IPS-NIHi7 (cell line): Measurements from ENCODE around the gene TBC1D16.

Experiments
- DNase-seq: peaks from one replicate; pipeline ENCODE4 v3.0.0; 2012; ENCODE audit warnings: mixed read lengths; ENCODE audit errors: extremely low spot score

The TBC1D16 gene

DNA sequence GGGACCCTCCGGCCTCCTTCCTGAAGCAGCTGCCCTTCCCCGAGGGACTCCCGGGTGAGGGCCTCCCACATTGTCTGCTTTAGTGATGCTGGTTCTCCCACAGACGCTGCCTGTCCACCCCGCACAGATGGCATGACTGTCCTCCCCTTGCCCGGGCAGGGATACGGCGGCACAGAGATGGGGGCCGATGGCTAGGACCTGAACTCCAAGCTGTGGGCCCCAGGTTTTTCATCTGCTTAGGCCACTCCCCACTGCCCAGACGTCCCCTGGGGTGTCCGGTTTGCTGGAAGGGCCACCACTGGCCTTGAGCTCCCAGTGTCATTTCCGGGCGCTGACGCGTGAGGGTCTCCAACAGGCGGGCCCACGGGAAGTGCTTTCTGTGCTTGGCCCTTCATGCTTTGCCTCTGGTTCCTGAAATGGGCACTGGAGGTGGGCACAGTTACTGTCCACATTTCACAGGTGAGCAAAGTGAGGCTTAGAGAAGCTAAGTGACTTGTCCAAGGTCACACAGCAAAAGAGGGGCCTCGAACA lies 109.0 kb downstream of the TBC1D16 start:
- DNase-seq, result no peak

DNA sequence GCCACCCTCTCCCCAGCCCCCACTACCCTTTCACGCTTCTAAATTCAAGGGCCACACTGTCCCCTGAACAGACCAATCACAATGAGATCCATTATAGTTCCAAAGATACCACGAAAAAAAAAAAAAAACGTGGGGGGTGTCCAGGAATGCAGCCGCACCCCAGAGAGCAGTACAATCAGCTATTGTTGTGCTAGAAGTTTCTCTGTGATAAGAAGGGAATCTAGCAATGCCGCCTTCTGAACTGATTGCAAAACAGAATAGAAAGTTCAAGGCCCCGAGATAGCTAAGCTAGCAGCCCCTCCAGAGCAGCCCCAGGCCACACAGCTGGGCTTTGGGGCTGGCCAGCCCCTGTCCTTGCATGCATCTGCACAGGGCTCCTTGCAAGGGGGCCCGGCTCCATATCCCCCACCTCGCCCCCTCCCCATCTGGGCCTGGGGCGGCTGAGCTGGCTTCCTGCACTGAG lies 109.5 kb downstream of the TBC1D16 start:
- DNase-seq, result no peak

DNA sequence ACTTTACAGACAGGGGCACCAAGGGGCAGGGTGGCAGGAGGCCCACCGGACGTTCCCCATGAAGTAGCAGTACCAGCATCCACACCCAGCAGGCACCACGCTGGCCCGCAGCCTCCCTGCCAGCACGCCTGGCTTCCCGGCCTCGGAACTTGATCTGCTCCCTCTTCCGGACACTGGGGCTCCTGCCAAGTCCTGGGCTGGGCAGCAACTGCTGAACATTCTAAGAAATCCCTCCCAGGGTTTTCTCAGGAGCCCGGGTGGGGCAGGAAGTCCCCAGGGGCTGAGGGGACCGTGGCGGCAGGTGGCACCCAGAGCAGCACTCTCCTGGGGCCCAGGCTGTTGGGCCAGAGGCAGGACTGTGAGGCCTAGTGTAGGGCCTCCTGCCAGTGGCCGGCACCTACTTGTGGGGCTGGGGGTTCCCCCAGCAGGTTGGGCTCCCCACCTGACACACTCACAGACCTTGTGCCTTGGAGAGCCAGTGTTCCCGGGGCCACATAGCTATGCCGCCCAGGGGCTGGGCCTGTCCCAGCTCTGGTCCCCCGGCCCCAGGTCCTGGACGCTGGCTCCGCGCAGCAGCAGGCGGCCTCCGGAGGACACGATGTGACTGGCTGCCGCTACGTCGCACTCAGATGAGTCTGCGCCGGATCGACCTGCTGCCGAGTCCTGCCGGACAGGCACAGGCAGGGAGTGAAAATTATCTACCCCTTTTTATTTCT lies 110.3 kb downstream of the TBC1D16 start:
- no peak for DNase-seq

DNA sequence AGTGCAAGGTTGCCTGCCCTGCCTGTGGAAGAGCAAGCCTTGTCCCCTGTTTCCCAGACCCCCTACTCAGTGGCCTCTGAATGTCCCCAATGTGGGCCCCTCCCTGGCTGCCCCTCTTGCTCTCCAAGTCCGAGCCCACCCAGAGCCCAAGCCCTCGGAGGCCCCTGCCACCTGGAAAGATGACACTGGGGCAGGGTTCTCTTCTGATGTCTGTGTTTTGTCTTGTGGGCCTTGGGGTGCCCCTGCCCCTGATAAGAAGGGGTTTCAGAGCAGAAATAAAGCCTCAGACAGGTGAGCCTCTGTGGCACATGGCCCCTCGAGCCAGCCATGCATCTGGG lies 111.1 kb downstream of the TBC1D16 start:
- no peak for DNase-seq

DNA sequence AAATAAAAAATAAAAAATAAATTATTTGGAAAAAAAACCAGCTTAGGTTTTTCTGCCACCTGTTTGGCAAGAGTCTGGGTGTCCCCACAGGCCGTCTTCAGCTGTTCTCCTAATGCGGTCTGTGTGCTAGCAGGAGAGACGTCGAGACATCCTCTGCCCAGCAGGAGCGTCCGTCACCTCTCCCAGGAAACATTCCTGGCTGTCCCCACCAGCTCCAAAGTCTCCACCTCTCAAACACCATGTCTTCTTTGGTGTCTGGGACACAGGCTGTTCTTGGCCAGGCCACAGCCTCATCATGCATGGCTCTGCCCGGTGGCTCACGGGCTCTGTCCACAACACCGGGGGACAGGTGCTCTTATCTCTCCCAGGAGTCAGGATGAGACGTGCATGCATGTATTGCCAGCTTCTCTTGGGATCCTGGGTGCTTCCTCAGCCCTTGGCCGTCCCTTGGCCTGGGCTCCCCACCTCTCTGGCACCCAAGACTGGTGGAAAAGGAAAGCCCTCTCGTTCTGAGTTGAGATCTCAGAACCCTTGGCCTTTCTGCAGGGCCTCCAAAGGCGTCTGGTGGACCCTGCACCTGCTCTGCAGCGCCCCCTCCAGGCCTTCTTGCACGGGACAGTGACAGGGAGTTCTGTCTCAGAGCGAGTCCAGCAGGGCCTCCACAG lies 111.6 kb downstream of the TBC1D16 start:
- DNase-seq, result peak; percentile 91

DNA sequence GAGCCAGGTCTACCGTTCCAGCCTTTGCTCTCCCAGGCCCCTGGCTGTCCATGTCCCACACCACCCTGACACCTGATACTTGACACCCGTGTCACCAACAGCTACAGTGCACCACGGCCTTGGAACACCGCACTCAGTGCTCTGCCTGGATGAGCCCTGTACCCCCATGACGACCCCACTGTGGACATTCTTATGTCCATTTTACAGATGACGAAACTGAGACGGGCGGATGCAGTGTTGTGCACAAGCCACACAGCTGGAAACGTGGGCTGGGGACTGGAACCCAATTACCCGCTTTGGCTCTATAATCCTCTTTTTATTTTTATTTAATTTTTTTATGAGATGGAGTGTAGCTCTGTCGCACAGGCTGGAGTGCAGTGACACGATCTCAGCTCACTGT lies 112.9 kb downstream of the TBC1D16 start:
- DNase-seq, result no peak

DNA sequence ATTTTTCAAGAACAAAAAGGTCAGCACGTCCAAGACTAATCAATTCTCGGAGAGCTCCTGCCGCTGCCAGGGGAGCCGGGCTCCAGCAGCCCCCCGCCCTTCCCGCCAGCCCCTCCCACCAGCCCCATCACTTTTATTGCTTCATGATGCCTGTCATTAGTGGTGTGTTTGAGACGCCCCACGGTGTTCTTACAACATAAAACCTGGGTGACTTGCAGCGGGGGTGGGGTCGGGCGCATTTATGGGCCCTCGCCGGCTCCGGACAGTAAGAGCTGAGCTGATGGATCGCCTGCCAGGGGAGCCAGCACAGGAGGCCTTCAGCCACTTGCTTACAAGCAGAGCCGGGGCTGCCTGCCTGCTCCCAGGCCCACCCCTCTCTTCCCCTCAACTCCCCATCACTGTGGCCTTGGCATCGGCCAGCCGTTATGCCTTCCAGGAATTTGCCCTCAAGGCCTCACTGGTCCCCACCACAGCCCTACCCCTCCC lies 113.5 kb downstream of the TBC1D16 start:
- no peak for DNase-seq

DNA sequence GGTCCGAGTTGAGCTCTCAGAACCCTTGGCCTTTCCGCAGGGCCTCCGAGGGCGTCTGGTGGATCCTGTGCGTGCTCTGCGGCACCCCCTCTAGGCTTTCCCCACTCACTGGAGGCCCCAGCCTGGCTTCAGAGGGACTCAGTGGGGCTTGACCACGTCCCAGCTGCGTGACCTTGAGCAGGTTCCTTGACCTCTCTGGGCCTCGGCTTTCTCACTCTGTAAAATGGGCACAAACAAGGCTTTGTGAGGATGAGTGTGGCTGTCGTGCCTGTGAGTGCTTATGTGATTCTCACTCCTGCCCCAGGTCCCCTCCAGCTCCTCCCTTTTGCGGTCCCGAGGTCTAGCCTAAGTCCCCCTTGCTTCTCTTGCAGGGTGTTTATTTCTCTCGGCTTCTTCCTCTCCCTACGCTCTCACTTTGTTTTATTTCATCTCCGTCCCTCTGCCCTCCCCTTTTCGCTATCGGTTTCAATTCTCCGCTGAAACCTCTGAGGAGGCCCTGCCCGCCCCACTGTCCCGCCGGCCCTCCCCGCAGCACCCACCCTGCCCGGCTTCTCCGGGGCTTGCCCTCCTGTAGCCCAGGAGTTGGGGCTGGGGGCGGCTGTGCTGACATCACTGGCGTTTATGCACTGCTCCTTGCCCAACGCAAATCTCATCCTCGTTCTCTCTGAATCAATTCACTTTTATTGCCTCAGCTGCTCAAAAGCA lies 114.1 kb downstream of the TBC1D16 start:
- DNase-seq, result no peak

DNA sequence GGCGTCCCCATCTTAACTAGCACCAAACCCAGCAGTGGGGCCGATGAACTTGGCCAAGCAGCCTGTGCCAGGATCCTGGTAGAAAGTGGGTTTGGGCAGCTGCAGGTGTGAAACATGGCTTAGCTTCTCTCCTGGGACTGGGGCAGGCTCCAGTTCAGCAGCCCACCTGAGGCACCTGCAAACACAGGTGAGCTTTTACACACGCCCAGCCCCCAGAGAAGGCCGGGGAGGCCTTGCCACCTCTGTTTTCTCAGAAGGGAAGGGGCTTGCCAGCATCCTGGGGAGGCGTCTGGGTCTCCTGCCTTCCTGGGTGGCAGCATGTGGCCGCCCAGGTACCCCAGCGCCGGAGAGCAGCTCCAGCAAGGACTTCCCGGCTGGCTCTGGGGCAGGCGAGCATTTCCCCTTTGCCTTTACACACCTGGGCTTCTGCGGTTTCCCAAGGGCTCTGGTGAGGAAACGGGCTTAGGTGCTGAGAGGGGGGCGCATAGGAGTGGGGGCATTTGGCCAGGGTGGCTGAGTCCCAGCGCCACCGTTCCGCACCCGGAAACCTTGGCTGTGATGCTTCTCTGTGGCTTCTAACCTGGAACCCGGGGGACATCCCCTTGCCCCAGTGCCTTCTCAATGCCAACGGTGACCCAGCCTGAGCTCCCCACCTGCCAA lies 114.8 kb downstream of the TBC1D16 start:
- DNase-seq, result no peak

DNA sequence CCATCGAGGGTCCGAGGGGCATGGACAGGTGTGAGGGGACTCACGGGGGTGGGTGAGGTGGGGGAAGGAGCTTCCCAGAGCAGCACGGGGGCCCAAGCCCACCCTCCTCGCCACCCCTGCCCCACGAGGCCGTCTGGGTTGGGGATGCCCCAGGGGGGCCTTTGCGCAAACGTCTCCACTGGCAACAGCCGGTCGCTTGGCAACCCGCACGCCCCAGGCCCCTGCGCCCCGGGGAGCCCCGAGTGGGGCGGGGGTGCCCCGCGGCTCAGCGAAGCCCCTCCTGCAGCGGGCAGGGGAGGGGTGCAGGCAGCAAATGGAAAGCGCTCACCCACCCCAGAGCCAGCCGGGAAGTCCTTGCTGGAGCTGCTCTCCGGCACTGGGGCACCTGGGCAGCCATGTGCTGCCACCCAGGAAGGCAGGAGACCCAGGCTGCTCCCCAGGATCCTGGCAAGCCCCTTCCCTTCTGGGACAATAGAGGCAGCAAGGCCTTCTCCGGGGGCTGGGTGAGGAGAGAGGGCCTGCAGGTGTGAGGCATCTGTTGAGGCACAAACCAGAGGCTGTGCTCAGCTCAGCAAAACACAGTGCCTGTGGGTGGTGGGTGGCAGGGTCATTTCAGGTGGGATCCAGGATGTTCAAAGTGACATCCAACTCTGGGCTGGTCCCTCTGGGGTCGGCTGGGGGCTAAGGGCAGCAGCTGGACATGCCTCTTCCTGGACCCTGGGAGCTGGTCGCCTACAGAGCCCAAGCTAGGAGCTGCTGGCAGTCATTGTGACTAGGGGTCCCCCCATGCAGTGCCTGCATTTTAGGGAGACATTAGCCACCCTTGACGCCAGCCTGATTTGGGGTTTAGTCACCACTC lies 115.6 kb downstream of the TBC1D16 start:
- no peak for DNase-seq

DNA sequence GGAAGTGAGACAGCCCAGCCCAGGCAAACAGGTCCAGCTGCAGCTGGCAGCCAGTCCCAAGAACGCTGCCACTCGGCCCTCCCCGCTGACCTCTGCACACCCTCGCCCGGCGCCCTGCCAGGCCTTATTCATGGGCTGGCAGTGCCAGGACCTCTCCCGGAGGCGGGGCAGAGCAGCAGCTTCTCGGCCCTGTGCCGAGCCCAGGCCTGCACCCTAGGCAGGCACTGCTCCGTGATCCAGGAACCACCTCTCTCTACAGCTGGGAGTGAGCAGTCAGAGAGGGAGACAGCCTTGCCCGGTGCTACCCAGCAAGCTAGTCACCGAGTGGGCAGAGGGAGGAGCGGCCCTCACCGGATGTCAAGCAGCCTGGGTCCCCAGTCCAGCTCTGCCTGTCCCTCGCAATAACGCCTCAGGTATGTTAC lies 116.5 kb downstream of the TBC1D16 start:
- no peak for DNase-seq

DNA sequence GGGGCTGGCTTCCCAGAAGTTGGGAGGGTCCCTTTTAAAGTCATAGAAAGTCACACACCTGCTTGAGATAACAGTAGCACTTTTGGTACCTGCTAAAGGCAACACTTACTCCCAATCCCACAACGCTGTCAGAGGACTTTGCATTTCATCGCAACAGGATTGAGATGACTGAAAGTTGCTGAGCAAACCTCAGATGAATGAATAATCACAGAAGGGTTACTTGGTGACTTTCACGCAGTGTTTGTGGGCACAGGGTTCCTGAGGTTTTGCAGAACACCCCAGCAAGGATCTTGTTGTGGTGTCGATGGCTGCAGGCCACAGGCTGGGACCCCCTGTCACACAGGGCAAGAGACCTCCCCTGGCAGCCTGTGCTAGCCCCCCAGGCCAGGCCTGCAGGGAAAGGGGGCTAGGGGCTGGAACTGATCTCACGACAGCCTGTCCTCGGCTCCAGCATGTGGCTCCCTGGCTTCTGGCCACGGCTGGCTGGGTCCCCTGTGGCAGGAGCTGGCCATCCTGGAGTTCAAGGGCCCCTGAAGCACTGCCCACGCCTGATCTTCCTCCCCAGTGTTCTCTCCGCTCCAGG lies 117.0 kb downstream of the TBC1D16 start:
- no peak for DNase-seq

DNA sequence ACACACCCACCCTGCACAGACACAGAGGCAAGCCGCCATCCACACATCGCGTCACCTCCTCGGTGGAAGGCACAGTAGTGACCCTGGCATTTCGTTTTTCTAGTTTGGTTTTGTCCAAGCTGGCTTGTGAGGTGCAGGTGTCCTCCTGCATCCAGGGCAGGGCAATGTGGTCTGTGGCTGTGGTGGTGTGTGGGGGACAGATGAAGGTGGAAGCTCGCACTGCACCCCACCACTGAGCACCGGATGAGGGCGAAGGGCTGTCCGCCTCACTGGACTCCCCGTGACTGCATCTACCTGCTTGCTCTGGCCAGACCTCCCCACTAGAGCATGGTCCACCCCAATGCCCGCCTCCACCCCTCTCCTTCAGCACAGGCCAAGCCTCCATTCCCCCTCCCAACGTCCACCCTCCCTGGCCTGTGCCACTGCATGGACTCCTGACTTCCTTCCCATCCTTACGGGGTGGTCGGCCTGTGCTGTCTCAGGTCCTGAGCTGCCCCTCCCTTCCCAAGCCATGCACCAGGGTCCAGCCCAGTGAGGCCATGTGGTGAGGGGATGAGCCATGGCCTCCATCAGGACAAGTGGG lies 117.7 kb downstream of the TBC1D16 start:
- no peak for DNase-seq

DNA sequence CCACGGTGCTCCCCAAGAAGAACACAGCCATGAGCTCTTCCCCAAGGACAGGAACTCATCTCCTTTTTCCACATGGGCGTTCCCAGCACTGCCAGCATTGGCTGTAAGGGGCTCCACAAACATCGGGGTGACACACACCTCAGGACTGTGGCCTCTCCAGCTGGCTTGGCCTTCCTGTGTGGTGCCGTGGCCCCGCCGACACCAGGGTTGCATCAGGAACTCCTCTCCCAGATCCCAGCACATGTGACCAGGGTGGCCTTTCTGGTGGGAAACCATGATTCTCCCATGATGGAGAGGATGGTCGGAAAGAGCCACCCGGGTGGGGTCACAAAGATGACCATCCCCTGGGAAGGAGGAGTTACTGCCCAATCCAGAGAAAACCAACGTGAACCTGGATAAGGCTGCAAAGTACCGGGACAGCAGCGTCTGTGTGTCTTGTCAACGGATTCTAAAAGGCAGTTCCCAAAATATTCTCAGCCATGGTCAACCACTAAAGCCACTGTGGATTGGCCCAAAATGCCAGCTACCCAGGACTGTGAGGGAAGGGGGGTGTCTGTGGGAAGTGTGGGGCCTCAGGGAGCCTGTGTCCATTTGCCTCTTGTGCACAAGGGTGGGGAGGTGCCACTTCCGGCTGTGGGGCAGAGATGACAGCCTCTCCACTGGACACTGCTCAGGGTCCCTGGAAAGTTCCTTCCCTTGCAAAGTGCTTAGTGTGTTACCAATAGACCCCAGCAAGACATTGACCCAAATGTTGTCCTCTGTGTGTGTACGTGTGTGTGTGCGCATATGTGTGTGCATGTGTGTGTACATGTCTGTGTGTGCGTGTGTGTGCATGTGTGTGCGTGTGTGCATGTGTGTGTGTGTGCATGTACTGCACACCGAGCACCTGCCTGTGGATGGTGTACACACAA lies 118.4 kb downstream of the TBC1D16 start:
- no peak for DNase-seq

DNA sequence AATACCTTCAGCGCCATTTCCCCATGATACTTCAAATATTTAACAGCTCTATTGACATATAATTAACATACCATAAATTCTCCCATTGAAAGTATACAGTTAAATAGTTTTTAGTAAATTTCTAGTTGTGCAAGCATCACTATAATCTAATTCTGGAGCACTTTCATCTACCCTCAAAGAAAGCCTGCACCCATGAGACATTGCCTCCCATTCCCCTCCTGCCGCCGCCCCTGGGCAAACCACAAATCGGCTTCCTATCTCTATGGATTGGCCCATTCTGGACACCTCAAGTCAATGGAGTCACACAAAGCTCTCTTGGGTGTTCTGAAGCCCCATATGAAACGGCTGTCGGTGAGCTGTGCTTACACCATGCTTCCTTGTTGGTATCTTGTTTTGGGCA lies 119.2 kb downstream of the TBC1D16 start:
- no peak for DNase-seq

DNA sequence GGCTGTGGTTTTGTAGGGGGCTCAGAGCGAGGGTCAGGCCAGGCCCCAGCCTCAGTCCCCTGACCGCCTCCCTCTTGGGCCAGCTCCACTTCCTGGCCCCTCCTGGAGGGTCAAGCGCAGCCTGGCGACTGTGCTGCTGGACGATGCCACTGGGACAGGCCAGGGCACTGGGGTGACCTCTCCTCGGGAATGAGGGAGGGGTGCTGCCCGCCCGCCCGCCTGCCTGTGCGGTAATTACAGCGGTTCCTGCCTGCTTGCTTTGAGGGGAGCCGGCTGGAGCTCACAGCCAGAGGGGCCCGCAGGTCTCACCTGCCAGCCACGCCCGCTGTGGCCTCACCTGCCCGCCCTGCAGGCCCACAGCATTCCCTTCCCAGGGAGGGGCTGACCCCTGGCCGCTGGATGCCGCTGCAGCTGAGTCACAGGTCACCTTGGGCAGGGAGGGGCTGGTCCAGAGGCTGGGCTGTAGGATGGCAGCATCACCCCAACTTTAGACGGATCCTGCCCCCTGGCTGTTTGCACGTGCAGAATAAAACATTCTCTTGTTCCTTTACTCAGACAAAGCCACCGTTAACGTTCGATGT lies 119.7 kb downstream of the TBC1D16 start:
- peak; percentile 86 for DNase-seq

DNA sequence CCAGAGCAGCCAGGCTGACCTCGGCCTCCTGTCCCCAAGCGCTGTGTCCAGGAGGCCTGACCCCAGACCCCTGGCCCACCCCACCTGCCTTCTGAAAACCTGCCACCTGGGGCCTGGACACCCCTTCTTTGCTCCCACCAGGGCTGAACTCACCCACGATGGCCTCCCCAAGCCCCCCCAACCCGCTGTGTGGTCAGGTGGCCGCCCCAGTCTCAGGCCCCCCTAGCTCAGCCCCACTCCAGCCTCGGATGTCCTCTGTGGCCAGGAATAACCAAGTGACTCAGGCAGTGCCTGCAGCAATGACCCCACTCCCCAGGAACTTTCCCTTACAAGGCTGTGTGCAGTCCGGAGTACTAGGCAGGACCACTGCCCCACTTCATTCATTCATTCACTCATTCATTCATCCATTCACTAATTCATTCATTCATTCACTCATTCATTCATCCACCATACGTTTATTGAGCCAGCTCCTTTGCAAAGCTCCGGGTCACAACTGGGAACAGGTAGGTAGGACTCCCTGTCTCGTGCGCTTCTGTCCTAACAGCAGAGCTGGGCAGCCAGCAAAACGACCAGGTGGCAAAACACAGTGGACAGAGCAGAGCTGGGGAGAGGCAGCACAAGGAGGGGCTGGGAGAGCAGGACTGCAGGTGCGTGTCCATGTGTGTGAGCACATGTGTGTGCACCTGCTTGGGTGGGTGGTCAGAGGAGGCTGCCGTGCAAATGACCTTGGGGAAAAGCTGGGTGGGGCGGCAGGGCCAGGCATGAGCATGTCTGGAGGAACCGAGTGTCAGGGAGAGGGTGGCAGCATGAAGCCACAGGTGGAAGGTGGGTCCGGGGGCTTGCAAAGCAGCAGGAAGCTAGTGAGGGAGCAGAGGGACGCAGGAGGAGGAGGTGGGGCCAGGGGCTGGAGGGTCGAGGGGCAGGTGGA lies 120.6 kb downstream of the TBC1D16 start:
- DNase-seq, result no peak
